ENCODE data around the gene SMC1B.
A peak's percentile ranks its signal among the peaks of the same experiment; 100 is the strongest.
"Not testable (repeated sequence)": the region's sequence is repeated elsewhere in the genome, so short reads cannot be mapped to it uniquely, and the experiment has no call there.

SMC1B gene, protein sequence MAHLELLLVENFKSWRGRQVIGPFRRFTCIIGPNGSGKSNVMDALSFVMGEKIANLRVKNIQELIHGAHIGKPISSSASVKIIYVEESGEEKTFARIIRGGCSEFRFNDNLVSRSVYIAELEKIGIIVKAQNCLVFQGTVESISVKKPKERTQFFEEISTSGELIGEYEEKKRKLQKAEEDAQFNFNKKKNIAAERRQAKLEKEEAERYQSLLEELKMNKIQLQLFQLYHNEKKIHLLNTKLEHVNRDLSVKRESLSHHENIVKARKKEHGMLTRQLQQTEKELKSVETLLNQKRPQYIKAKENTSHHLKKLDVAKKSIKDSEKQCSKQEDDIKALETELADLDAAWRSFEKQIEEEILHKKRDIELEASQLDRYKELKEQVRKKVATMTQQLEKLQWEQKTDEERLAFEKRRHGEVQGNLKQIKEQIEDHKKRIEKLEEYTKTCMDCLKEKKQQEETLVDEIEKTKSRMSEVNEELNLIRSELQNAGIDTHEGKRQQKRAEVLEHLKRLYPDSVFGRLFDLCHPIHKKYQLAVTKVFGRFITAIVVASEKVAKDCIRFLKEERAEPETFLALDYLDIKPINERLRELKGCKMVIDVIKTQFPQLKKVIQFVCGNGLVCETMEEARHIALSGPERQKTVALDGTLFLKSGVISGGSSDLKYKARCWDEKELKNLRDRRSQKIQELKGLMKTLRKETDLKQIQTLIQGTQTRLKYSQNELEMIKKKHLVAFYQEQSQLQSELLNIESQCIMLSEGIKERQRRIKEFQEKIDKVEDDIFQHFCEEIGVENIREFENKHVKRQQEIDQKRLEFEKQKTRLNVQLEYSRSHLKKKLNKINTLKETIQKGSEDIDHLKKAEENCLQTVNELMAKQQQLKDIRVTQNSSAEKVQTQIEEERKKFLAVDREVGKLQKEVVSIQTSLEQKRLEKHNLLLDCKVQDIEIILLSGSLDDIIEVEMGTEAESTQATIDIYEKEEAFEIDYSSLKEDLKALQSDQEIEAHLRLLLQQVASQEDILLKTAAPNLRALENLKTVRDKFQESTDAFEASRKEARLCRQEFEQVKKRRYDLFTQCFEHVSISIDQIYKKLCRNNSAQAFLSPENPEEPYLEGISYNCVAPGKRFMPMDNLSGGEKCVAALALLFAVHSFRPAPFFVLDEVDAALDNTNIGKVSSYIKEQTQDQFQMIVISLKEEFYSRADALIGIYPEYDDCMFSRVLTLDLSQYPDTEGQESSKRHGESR

DNA sequence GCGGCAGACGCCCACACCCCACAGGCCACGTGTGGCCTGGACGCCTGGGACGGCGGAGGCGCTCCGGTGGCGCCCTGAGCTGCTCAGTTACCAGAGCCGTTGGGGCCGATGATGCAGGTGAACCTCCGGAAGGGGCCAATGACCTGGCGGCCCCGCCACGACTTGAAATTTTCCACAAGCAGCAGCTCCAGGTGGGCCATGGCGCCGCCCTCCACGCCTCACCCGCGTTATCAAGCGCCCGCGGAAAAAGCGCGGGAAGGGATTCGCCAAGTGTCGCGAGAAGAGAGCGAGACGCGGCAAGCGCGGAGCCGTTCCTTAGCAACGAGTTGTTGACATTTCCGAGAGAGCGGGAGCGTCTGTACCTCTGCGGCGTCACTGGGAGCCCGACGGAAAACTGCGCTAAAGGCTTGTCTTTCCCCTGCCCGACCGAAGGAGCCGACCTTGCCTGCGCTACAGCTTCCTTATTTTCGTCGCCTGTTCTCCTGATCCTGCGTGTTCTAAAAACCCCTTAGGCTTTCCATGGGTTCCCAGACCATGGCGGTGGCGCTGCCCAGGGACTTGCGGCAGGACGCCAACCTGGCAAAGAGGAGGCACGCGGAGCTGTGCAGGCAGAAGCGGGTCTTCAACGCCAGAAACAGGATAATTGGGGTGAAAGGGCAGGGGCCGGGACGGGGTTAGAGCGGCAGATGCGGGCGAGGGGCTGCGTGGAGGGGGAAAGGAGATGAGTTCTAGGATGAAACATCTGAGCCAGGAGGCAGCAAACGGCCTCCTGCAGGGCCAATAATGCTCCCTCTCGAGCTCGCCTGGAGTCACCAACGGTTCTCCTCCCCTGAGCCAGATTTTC lies at the start of gene SMC1B, which contains the start of gene RIBC2:
TSS of gene SMC1B (minus strand) at position 232 of the 844 bp plus-strand sequence. CDS start at position 200, 32 bp downstream.
TSS of gene RIBC2 (plus strand) at position 326 of the 844 bp plus-strand sequence. CDS start at position 520, 194 bp downstream.
- peak; percentile 98 for DNase-seq

DNA sequence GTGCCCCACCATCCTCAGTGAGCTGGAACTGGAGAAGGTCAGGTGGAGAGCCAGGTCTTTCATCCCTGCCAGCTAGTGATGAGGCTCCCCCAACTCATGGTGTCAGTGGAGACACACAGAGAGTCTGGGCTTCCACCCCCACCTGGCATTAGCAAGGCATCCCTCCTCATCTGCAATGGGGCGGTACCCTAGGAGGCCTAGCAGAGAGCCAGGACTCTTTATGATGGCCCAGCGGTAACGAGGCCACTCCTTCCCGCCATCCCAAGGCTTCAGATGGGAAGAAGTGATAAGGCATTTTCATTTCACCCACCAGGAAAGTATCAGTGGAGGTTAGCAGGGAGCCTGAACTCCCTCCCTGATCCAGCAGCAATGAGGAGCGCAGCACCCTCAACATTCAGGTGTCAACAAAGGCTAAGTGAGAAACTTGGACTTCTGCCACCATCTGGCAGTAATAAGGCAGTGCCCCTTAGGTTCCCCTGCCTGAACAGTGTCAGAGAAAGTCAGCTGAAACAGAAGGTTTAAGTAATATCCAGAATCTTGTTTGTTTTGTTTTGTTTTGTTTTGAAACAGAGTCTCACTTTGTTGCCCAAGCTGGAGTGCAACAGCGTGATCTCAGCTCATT lies 48.7 kb upstream of the SMC1B start:
- DNase-seq = peak; percentile 33

DNA sequence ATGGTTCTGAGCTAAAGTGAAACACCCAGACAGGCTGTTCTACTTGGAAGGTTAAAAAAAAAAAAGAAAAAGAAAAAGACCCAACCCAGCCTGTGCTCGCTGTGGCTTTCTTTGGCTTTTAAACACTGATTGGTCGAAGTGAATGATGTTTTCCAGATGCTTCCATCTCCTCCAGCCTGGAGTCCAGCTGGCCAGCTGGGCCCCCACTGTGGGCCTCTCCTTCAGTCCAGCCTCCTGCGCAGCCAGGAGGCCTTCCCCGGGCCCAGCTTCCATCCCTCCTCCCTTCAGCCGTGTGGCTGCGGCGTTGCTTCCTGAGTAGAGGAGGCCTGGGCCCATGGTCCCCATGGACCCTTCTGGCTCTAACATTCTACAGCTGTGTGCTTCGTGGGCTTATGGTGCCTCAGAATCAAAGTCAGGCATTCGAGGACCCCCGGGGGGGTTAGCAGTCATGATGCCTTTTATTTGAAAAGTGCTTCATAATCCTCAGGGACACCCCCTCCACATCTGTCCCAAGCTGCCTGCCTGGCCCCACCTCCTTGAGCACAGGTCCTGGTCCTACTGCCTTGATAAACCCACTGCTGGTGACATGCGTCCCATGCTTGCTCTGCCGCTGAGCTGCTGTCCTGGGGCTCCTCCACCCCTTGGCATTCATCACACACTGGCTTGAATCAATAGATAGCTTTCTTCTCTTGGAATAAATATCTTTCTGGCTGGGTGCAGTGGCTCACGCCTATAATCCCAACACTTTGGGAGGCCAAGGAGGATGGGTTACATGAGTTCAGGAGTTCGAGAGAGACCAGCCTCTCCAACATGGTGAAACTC lies 47.1 kb upstream of the SMC1B start:
- DNase-seq = no peak

DNA sequence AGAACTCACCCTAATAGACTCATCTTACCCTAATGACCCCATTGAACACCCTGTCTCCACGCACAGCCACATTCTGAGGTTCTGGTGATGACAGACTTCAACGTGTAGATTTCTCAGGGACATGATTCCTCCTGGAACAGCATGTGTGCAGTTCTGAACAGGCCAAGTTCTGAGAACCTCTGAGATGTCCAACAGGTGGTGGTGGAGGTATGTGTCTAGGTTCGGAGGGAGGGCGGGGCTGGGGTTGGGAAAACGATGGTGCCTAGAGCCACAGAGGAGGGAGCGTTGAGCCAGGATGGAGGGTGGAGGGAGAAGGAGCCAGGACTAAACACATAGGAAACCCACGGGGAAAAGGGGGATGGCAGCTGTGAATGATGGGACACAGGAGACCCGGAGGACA lies 45.8 kb upstream of the SMC1B start:
- DNase-seq = no peak

DNA sequence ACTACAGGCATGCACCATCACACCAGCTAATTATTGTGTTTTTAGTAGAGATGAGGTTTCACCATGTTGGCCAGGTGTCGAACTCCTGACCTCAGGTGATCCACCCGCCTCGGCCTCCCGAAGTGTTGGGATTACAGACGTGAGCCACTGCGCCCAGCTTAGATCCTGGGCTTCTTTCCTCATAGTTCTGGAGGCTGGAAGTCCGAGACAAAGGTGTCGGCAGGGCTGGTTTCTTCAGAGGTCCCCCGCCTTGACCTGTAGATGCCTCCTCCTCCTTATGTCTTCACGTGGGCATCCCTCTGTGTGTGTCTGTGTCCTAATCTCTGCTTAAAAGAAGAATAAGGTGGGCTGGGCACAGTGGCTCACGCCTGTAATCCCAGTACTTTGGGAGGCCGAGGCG lies 45.1 kb upstream of the SMC1B start:
- no peak for DNase-seq

DNA sequence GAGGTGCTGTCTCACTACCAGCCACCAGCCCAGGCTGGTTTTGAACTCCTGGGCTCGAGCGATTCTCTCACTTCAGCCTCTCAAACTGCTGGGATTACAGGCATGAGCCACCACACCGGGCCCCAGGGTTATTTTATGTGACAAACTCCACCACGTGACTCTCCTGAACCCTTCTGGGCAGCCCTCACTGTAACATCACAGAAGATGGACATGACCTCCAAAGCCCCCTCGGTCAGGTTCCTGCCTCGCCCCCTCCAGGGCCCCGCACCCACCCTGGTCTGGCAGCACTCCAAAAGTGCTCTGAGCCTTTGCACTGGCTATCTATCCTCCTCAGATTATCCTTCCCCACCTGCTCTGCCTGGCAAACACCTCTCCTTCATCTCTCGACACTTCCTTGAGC lies 43.4 kb upstream of the SMC1B start:
- no peak for DNase-seq

DNA sequence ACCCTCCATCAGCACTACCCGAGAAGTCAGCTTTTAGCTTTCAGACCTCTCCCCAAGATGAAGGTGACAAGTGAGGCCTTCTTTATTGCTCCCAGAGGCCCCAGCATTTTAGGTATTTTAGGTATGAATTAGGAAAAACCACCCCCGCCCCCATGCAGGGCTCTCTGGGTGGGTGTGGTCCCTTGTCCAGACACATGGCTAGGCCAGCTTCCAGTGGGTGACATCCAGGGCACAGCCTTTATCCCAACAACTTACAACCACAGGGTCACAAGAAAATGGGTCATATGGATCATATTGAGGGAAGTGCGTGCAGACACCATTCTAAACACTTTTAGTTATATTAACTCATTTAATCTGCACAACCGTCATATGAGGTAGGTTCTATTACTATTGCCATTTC lies 42.2 kb upstream of the SMC1B start:
- no peak for DNase-seq

DNA sequence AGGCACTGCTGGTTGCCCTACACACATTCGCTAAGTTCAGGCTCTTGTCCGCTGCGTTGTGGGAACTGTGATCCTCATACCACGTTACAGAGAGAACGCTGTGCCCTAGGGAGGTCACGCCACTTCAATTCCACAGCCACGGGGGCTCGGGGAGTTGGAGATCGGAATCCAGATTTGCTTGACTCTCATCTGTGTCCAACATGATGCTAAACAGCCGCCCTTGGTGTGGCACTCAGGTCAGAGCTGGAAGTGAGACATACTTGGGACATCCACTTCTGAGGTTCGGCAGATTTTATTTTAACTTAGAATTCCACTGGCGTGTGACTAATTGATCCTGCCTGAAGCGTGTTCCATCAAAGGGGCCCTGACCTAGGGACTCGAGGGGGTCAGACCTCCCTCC lies 41.8 kb upstream of the SMC1B start:
- DNase-seq = no peak

DNA sequence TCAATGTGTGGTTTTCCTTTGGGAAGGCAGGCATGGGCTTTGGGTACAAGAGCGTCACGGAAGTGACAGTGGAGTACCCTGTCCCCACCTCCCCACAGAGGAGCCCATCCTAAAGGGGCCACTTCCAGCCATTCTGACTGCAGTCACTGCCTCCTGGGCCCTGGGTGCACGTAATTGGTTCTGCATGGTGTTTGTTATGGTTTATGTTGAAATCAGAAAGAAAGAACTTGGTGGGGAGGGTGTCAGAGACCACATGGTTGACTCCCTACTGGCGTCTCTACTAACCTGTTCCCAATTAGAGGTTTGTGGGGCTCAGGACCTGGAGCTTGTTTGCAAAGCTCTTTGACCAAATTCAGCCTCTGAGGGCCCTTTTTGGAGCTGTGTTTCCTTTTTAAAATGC lies 40.9 kb upstream of the SMC1B start:
- DNase-seq = no peak

DNA sequence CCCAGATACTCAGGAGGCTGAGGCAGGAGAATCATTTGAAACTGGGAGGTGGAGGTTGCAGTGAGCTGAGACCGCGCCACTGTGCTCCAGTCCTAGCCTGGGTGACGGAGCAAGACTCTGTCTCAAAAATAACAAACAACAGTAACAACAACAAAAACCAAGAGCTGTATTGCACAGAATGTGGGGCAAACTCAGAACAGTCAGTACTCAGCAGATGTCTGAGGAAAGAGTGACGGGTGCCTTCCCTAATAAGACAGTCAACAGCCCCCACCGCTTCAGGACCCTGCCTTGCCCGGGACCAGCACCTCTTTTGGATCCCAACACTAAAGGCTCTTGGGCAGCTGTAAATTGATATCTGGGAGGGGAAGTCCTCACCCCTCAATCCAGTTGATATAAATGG lies 40.4 kb upstream of the SMC1B start:
- DNase-seq = no peak

DNA sequence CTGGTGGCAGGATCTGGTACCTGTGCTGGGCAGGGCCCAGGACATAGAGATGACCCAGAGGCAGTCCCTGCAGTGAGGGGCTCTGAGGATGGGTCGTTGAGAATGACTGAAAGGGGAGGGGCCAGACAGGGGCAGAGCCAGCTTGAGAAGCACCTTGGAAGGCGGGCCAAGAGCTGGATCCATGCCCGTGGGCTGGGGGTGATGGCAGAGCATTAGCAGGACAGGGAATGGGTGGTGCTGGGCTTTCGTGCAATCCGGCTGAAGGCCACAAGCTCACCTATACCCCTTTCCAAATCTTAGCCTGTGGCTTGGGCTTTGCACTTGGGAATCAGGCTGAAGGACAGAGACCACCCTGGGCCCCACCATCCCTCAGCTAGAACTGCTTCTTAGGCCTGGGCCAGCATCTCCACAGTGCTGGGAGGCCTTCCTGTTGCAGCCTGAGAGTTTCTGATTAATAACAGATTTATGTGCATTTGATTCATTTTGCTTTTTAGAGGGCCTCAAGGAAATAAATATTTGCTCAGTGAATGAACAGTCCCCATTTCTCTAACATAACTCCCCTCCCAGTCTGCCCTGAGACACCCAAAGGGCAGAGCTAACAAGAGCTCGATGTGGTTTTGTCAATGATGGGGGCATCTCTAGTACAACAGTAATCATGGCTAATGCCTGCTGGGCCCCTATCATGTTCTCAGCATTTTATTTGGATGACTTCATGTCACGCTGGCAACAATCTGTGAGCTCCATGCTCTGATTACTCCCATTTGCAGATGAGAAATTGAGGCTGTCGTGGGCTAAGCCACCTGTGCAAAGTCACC lies 39.4 kb upstream of the SMC1B start:
- DNase-seq = no peak

DNA sequence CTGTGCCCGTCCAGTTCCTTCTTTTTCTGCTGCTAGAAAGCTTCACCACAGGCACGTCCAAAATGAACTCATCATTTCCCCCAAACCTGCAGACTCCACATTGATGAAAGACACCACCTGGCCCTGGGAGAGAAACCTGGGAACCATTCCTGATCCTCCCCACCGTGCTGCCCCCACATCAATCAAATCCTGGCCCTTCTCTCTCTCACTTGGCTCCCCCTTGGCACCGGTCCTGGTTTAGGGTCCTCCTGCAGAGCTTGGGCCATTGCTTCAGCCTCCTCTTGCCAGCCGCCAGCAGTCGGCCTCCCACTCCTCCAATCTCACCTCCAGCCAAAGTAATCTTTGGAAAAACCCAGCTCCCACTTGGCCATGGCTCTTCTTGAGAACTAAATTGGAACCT lies 38.6 kb upstream of the SMC1B start:
- no peak for DNase-seq

DNA sequence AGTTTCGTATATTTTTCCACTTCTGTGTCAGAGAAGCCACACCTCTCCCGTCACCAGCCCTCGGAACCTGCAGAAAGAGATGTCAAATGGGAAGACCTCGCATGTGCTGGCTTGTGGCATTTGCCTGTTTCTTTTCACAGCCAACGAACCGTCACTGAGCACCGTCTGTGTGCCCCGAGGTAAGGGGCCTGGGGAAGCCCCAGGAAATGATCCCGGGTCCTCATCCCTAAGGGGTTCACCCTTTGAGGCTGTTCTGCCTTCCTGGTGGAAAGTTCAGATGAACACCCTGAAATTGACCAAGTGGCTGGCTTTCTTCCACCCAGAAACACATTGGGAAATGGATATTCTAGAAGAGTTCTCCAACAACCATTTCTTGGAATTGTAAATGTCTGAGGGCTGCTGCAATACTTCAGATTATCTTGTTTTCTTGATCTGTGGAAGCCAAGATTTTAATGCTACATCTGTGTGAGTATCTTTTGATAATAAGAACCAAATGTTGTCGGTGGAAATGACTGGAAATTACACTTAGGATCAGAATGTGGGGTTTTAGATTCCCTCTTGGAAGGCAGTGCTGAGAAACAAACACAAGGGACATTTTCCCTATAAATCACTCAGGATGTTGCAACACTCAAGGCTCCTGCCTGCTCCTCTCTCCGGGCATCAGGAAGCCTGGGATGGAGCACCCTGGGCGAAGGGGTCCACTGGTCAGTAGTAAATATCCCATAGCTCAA lies 37.7 kb upstream of the SMC1B start:
- no peak for DNase-seq

DNA sequence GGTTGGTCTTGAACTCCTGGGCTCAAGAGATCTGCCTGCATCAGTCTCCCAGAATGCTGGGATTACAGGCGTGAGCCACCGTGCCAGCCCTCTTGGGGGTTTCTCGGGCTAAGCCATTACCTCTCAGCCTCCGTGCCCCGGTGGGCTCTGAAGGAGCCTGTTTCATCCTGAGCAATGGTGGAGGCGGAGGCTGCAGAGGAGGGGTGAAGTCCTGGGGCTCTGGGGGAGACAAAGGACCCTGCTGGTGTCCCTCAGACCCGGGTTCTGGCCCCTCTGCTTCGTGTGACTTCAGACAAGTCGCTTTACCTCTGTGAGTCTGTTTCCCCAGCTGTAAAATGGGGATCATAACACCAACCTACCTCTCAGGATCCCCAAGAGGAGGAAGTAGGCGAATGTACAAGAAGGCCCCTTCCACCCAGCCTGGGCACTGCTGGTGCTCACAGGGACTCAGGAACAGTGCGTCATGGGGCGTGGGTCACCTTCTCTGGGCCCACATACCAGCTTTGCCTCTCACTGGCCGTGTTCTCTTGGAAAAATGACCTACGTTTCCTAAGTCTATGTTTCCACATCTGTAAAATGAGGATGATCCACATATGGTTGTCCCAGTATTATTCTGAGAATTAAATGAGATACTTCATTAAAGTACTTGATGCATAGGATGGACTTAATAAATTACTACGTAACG lies 36.8 kb upstream of the SMC1B start:
- no peak for DNase-seq

DNA sequence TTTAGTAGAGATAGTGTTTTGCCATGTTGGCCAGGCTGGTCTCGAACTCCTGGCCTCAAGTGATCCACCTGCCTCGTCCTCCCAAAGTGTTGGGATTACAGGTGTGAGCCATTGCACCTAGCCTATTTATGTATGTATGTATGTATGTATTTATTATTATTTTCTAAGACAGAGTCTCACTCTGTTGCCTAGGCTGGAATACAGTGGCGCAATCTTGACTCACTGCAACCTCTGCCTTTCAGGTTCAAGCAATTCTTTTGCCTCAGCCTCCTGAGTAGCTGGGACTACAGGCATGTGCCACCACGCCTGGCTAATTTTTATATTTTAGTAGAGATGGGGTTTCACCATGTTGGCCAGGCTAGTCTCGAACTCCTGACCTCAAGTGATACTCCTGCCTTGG lies 36.0 kb upstream of the SMC1B start:
- not testable (repeated sequence) for DNase-seq

DNA sequence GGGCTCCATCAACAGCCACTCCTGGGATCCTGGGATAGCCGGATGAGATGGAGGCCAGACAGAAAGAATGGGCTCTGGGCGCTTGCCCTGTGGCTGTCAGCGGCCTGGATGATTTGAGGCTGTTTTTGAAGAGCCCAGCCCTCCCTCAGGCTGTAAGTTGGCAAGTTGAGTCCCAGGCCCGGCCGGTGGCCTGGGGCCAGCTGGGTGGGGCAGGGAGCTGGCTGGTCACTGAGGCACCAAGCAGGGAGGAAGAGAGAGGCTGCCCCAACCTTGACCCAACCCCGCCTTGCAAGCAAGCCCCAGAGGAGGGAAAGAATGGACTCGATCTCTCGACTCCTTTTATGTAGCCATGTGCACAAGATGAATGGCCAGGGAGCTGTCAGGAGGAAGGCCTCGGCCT lies 35.0 kb upstream of the SMC1B start:
- DNase-seq = no peak

DNA sequence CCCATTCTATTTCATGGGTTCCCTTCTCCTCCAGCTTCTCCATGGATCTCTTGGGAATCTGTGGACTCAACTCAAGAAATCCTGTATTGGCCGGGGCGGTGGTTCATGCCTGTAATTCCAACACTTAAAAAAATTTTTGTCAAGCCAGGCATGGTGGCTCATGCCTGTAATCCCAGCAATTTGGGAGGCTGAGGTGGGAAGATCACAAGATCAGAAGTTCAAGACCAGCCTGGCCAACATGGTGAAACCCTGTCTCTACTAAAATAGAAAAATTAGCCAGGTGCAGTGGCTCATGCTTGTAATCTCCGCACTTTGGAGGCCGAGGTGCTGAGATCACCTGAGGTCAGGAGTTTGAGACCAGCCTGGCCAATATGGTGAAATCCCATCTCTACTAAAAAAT lies 34.2 kb upstream of the SMC1B start:
- DNase-seq = not testable (repeated sequence)

DNA sequence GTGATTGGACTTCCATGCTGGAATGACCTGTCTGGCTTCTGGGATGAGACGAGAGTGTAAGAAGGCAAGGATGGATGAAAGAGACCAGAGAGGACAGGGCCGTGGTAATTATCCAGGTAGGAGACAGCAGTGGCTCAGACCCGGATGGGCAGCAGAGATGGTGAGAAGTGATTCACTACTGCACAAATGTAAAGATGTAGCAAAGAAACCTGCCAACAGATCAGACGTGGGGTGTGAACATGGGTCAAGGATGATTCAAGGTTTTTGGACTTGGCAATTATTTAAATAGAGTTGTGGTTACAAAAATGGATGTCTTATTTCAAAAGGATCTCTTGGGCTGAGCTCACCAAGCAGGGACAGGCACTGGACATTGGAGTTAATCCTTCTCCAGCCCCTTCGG lies 32.8 kb upstream of the SMC1B start:
- no peak for DNase-seq
